NB4 (cell line): Measurements from ENCODE around the gene TAS2R38.
"Not testable (repeated sequence)": the region's sequence is repeated elsewhere in the genome, so short reads cannot be mapped to it uniquely, and the experiment has no call there.

Experiments used
- DNase-seq: peaks from one replicate; pipeline ENCODE4 v3.0.0; 2010; ENCODE audit warnings: low read depth
- H3K4me3 ChIP-seq: one replicate; pipeline ENCODE4 v1.5.1; 2011; ENCODE audit warnings: mild to moderate bottlenecking, low read depth, low read length, moderate library complexity
- CTCF ChIP-seq: IDR thresholded peaks from one replicate; pipeline ENCODE4 v1.5.1; 2012; ENCODE audit warnings: low read depth, low read length
- MAX ChIP-seq: IDR thresholded peaks from 2 replicates; pipeline ENCODE4 v1.6.1; 2011; ENCODE audit warnings: low read depth, low read length
- MYC ChIP-seq: IDR thresholded peaks from 2 replicates; pipeline ENCODE4 v1.6.1; 2011; ENCODE audit warnings: low read depth, low read length
- POLR2A ChIP-seq: IDR thresholded peaks from 2 replicates; pipeline ENCODE4 v1.6.1; 2011; ENCODE audit warnings: mild to moderate bottlenecking; ENCODE audit not compliant: insufficient read length; ENCODE audit errors: extremely low read depth

Gene TAS2R38

GRCh38 chr7:141993354-141993753 is 19.8 kb upstream of the TAS2R38 start:
- TF ChIP-seq POLR2A (no peak), CTCF (no peak), MAX (no peak), MYC (no peak)
- DNase-seq: no peak
- no peak overlapping the region for H3K4me3 ChIP-seq

GRCh38 chr7:141992688-141993087 is 19.1 kb upstream of the TAS2R38 start:
- DNase-seq: no peak
- no peak overlapping the region for H3K4me3 ChIP-seq
- TF ChIP-seq MAX (no peak), CTCF (no peak), POLR2A (no peak), MYC (no peak)

GRCh38 chr7:141992156-141992555 is 18.6 kb upstream of the TAS2R38 start:
- H3K4me3 ChIP-seq: no peak overlapping the region
- peak; percentile 78 for DNase-seq
- TF ChIP-seq MYC: no peak
- TF ChIP-seq POLR2A: no peak
- TF ChIP-seq CTCF: no peak
- no peak for TF ChIP-seq MAX

GRCh38 chr7:141991140-141991539 is 17.6 kb upstream of the TAS2R38 start:
- TF ChIP-seq MAX (no peak), MYC (no peak), CTCF (no peak), POLR2A (no peak)
- H3K4me3 ChIP-seq: no peak overlapping the region
- peak; percentile 72 for DNase-seq

GRCh38 chr7:141990011-141990725 is 16.6 kb upstream of the TAS2R38 start:
- peak; percentile 48 for DNase-seq
- TF ChIP-seq MYC: no peak
- TF ChIP-seq CTCF: no peak
- no peak for TF ChIP-seq POLR2A
- TF ChIP-seq MAX: no peak
- H3K4me3 ChIP-seq: no peak overlapping the region

GRCh38 chr7:141987803-141988202 is 14.2 kb upstream of the TAS2R38 start:
- not testable (repeated sequence) for DNase-seq, H3K4me3 ChIP-seq
